GM23248 (cell line): ENCODE data around the gene PAQR8.

Experiments used
- EZH2 ChIP-seq: fragments of 200-600 bp; sonication (generic); IDR thresholded peaks from 2 replicates; pipeline ENCODE4 v1.6.1; 2018; ENCODE audit warnings: antibody characterized with exemption, mild to moderate bottlenecking; ENCODE audit not compliant: insufficient read depth, poor library complexity, severe bottlenecking
- EZH2phosphoT487 ChIP-seq: fragments of 200-600 bp; sonication (generic); IDR thresholded peaks from 2 replicates; pipeline ENCODE4 v1.6.1; 2018; ENCODE audit warnings: antibody characterized with exemption, moderate library complexity, mild to moderate bottlenecking, low read depth; ENCODE audit not compliant: insufficient read depth

- TF ChIP-seq EZH2, result no peak
- TF ChIP-seq EZH2phosphoT487, result no peak
Measured at GRCh38 chr6:52368002-52368401, 6.1 kb downstream of the PAQR8 start.
